PC-9 (cell line): ENCODE measurements around the gene ANTXR2. TPM values are rescaled to one million over a fixed set of nuclear protein-coding genes. Genes with fewer than 3 reads are reported as not detected.
"Not testable (repeated sequence)": the region's sequence is repeated elsewhere in the genome, so short reads cannot be mapped to it uniquely, and the experiment has no call there.

ENCODE experiments used
- BruUV-seq: library from RNA; stranded (reverse); fragments of 400-500 nt; replicated peaks from 2 replicates; lab custom pipeline; 2021; lab: Mats Ljungman, UMichigan
- CTCF ChIA-PET: fragments of 300-600 bp; sonication (Branson Sonifier 250); formaldehyde crosslinking; loops from one replicate; lab custom pipeline; 2022; ENCODE audit warnings: antibody characterized with exemption; lab: Charles Lee
- POLR2A ChIA-PET: fragments of 300-600 bp; sonication (Branson Sonifier 250); formaldehyde crosslinking; loops from one replicate; lab custom pipeline; 2022; ENCODE audit warnings: antibody characterized with exemption; ENCODE audit not compliant: unreplicated experiment; lab: Charles Lee
- DNase-seq, 2 experiments: peaks; one replicate each; pipeline versions ENCODE4 v3.0.0 to v3.0.0-alpha.2; 2015 to 2022; ENCODE audit warnings: mixed read lengths in 1 of 2
- H2AFZ ChIP-seq: fragments of 200-600 bp; sonication (generic); 2 replicates; pipeline ENCODE4 v1.8.1; 2017; ENCODE audit warnings: antibody characterized with exemption
- H3F3A ChIP-seq: fragments of 200-600 bp; sonication (generic); 2 replicates; pipeline ENCODE4 v1.8.1; 2017; ENCODE audit warnings: antibody characterized with exemption, mild to moderate bottlenecking, low read depth; ENCODE audit not compliant: insufficient read depth
- H3K27ac ChIP-seq: fragments of 200-600 bp; sonication (generic); 2 replicates; pipeline ENCODE4 v1.6.1; 2016; ENCODE audit warnings: mixed run types
- H3K27me3 ChIP-seq: fragments of 200-600 bp; sonication (generic); 2 replicates; pipeline ENCODE4 v1.6.1; 2016; ENCODE audit warnings: low read depth, mixed run types; ENCODE audit not compliant: insufficient read depth
- H3K36me3 ChIP-seq: fragments of 200-600 bp; sonication (generic); 2 replicates; pipeline ENCODE4 v1.6.1; 2016; ENCODE audit warnings: low read depth, mixed run types
- H3K4me1 ChIP-seq: fragments of 200-600 bp; sonication (generic); replicated peaks from 2 replicates; pipeline ENCODE4 v1.6.1; 2016; ENCODE audit warnings: mixed run types; ENCODE audit not compliant: insufficient read depth
- H3K4me2 ChIP-seq: fragments of 200-600 bp; sonication (generic); 2 replicates; pipeline ENCODE4 v1.6.1; 2017; ENCODE audit warnings: mixed run types
- H3K4me3 ChIP-seq: fragments of 200-600 bp; sonication (generic); 2 replicates; pipeline ENCODE4 v1.6.1; 2016; ENCODE audit warnings: mixed run types
- H3K79me2 ChIP-seq: fragments of 200-600 bp; sonication (generic); 2 replicates; pipeline ENCODE4 v1.6.1; 2017; ENCODE audit warnings: low read depth, mixed run types
- H3K9me2 ChIP-seq: fragments of 200-600 bp; sonication (generic); 2 replicates; pipeline ENCODE4 v1.8.1; 2017; ENCODE audit warnings: mild to moderate bottlenecking; ENCODE audit not compliant: insufficient read depth
- H3K9me3 ChIP-seq: fragments of 200-600 bp; sonication (generic); 2 replicates; pipeline ENCODE4 v1.8.1; 2016; ENCODE audit warnings: low read depth; ENCODE audit not compliant: insufficient read depth
- H4K20me1 ChIP-seq: fragments of 200-600 bp; sonication (generic); 2 replicates; pipeline ENCODE4 v1.8.1; 2017; ENCODE audit not compliant: insufficient read depth
- EZH2 ChIP-seq: fragments of 200-600 bp; sonication (generic); IDR thresholded peaks from 2 replicates; pipeline ENCODE4 v1.8.0; 2017; ENCODE audit warnings: antibody characterized with exemption, low read depth
- intact Hi-C: fragments of 100-400 bp; cut with micrococcal nuclease; formaldehyde crosslinking; loops from one replicate; pipeline ENCODE4 v1.10.0; 2022; ENCODE audit not compliant: unreplicated experiment
- total RNA-seq: library from RNA; stranded (reverse); gene quantifications from 2 replicates; pipeline ENCODE4 v1.2.3, GENCODE V29; 2021
- TF ChIP-seq, protein P1 (sequence below): fragments of 200-600 bp; sonication (generic); conservative IDR thresholded peaks from 2 replicates; pipeline ENCODE4 v1.6.1; 2017; ENCODE audit warnings: mixed run types, antibody characterized with exemption, mild to moderate bottlenecking, moderate library complexity

ANTXR2 gene
- total RNA-seq, 1 experiment from 2014 or later: 2.0 TPM

DNA sequence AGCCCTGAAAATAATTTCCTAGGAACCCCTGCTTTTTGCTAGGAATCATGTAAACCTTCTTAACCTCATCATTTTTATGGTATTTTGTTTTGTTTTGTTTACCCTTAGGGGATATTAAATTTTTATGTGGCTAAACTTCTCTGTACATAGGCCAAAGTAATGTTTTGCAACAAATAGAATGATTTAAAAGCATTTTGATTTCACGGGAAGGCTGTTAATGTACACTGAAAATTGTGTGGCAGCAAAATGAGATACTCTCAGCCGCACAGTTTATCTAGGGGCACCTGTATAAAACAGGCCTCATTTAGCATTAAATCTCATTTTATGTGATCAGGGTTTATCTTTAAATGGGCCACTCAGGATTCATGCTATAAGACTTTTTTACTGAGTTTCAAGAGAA is 175.0 kb downstream of the ANTXR2 start:
- no peaks in the 10 kb centered on the region for H3K9me3 ChIP-seq
- H3F3A ChIP-seq: no peaks in the 10 kb centered on the region
- no TSS peak for BruUV-seq
- no peaks in the 10 kb centered on the region for H3K4me1 ChIP-seq
- no peak overlapping the region for H3K27ac ChIP-seq
- no peaks in the 10 kb centered on the region for H3K27me3 ChIP-seq
- intact Hi-C loops: no loop called here
- H2AFZ ChIP-seq: no peak overlapping the region
- TF ChIP-seq, protein P1, sequence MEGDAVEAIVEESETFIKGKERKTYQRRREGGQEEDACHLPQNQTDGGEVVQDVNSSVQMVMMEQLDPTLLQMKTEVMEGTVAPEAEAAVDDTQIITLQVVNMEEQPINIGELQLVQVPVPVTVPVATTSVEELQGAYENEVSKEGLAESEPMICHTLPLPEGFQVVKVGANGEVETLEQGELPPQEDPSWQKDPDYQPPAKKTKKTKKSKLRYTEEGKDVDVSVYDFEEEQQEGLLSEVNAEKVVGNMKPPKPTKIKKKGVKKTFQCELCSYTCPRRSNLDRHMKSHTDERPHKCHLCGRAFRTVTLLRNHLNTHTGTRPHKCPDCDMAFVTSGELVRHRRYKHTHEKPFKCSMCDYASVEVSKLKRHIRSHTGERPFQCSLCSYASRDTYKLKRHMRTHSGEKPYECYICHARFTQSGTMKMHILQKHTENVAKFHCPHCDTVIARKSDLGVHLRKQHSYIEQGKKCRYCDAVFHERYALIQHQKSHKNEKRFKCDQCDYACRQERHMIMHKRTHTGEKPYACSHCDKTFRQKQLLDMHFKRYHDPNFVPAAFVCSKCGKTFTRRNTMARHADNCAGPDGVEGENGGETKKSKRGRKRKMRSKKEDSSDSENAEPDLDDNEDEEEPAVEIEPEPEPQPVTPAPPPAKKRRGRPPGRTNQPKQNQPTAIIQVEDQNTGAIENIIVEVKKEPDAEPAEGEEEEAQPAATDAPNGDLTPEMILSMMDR: no peak
- no peak for TF ChIP-seq EZH2
- H3K9me2 ChIP-seq: no peaks in the 10 kb centered on the region
- no peaks in the 10 kb centered on the region for H3K79me2 ChIP-seq
- ChIA-PET POLR2A (interaction anchor here (0.6 kb wide), 1 partner anchor 1233 kb away, joined by 8 read pairs; no protein-coding TSS in a partner anchor), CTCF (no interaction called here)
- no peaks in the 10 kb centered on the region for H4K20me1 ChIP-seq
- no peak for DNase-seq
- H3K4me2 ChIP-seq: no peak overlapping the region
- no peak overlapping the region for H3K4me3 ChIP-seq
- no peaks in the 10 kb centered on the region for H3K36me3 ChIP-seq

DNA sequence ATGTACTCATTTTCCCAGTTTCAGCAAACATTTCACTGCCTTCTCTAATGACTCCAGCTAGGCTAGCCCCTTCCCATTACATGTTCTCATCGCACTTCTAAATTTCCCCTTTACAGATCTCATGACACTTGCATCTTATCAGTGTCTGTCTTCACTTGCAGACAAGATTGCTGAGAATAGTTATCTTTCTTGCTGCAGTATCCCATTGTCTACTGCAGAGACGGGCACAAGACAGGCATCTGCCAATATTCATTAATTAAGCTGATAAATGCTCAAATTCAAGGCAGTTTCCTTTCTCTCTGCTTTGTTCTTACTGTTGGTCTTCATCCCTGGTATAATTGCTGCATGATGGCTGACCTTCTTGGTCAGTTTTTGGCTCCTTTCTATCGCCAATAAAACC is 175.9 kb downstream of the ANTXR2 start:
- intact Hi-C loops: no loop called here

DNA sequence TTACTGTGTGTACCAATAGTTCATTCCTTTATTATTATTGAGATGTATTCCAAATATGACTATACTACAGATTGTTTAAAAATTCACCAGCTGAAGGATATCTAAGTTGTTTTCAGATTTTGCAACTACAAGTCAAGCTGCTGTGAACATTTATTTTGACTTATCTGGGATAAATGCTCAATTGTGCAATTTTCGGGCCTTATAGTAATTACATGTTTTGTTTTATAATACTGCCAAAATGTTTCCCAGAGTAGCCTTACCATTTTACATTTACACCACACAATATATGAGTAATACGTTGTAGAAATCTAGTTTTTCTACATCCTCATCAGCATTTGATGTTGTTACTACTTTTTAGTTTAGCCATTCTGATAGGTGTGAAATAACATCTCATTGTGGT is 179.6 kb downstream of the ANTXR2 start:
- H3K9me3 ChIP-seq: no peaks in the 10 kb centered on the region
- no peaks in the 10 kb centered on the region for H3K27me3 ChIP-seq
- DNase-seq: no peak
- no peaks in the 10 kb centered on the region for H3K4me1 ChIP-seq
- no peaks in the 10 kb centered on the region for H3K36me3 ChIP-seq
- H2AFZ ChIP-seq: no peak overlapping the region
- POLR2A ChIA-PET: no interaction called here
- H3K27ac ChIP-seq: no peak overlapping the region
- intact Hi-C loops: no loop called here
- H3K79me2 ChIP-seq: no peaks in the 10 kb centered on the region
- CTCF ChIA-PET: no interaction called here
- TF ChIP-seq, protein P1: no peak
- TF ChIP-seq EZH2: no peak
- H3F3A ChIP-seq: no peaks in the 10 kb centered on the region
- no peak overlapping the region for H3K4me2 ChIP-seq
- H4K20me1 ChIP-seq: no peaks in the 10 kb centered on the region
- no peaks in the 10 kb centered on the region for H3K9me2 ChIP-seq
- no peak overlapping the region for H3K4me3 ChIP-seq
- BruUV-seq: no TSS peak

More for the DNA sequence above, 175.9 kb downstream of the ANTXR2 start:
- H2AFZ ChIP-seq: no peak overlapping the region
- ChIA-PET POLR2A (no interaction called here), CTCF (no interaction called here)
- no peaks in the 10 kb centered on the region for H3K9me3 ChIP-seq
- TF ChIP-seq EZH2: no peak
- TF ChIP-seq, protein P1: no peak
- no peaks in the 10 kb centered on the region for H4K20me1 ChIP-seq
- no peaks in the 10 kb centered on the region for H3K27me3 ChIP-seq
- no peaks in the 10 kb centered on the region for H3K9me2 ChIP-seq
- no TSS peak for BruUV-seq
- H3K4me3 ChIP-seq: no peak overlapping the region
- H3K27ac ChIP-seq: no peak overlapping the region
- no peaks in the 10 kb centered on the region for H3K36me3 ChIP-seq
- no peaks in the 10 kb centered on the region for H3F3A ChIP-seq
- H3K4me1 ChIP-seq: no peaks in the 10 kb centered on the region
- DNase-seq: no peak
- H3K4me2 ChIP-seq: no peak overlapping the region
- H3K79me2 ChIP-seq: no peaks in the 10 kb centered on the region

DNA sequence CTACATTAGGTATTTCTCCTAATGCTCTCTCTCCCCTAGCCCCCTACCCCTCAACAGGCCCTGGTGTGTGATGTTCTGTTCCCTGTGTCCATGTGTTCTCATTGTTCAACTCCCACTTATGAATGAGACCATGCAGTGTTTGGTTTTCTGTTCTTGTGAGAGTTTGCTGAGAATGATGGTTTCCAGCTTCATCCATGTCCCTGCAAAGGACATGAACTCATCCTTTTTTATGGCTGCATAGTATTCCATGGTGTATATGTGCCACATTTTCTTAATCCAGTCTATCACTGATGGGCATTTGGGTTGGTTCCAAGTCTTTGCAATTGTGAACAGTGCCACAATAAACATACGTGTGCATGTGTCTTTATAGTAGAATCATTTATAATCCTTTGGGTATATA is 184.0 kb downstream of the ANTXR2 start:
- H3K36me3 ChIP-seq, intact Hi-C loops, H3K9me3 ChIP-seq, H3K4me3 ChIP-seq, POLR2A ChIA-PET, H3K27me3 ChIP-seq, H2AFZ ChIP-seq, H3F3A ChIP-seq, H3K9me2 ChIP-seq, H3K27ac ChIP-seq, H3K4me2 ChIP-seq, H4K20me1 ChIP-seq, H3K4me1 ChIP-seq, CTCF ChIA-PET, DNase-seq, H3K79me2 ChIP-seq, BruUV-seq: not testable (repeated sequence)
